DOHH2 (cell line): ENCODE results near the gene CDC25B.

ENCODE experiments used
- EZH2phosphoT487 ChIP-seq: fragments of 200-600 bp; sonication (generic); IDR thresholded peaks from 2 replicates; pipeline ENCODE4 v1.6.1; 2017; ENCODE audit warnings: borderline replicate concordance, mild to moderate bottlenecking, antibody characterized with exemption, low read length, moderate library complexity, mixed read lengths
- TF ChIP-seq, protein P1 (sequence below): fragments of 200-600 bp; sonication (generic); IDR thresholded peaks from one replicate; pipeline ENCODE4 v1.5.1; 2014; ENCODE audit warnings: antibody characterized with exemption, mild to moderate bottlenecking, low read depth, low read length; ENCODE audit not compliant: poor library complexity, severe bottlenecking

DNA sequence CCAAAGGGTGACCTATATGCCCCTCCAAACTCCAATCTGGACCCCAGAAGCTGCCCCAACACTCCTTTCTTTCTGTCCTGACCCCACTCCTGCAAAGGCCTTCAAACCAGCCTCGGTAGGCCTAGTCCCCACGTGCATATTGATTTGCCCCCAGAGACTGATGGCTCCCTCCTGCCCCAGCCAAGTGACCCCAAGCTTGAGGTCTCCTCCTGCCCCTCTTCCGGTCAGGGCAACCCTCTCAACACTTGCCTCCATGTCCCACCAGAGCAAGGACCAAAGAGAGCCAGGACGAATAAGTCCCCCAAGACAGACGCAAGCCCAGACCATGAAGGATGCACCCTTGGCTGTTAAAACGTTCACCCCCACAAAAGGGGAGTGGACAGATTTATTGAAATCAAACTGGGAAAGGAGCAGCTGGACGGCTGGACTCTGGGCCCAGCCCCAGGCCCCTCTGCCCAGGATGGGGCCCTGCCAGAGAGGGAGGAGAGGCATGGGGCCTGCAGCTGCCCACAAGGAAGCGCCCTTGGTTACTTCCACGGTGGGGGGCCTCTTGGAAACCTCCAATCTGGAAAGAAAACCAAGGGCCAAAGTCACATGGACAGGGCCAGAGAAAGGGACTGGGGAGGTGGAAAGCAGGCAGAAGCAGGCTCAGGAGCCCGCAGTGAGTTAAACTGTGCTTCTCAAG, 12.5 kb upstream of the CDC25B start:
- TF ChIP-seq, protein P1, sequence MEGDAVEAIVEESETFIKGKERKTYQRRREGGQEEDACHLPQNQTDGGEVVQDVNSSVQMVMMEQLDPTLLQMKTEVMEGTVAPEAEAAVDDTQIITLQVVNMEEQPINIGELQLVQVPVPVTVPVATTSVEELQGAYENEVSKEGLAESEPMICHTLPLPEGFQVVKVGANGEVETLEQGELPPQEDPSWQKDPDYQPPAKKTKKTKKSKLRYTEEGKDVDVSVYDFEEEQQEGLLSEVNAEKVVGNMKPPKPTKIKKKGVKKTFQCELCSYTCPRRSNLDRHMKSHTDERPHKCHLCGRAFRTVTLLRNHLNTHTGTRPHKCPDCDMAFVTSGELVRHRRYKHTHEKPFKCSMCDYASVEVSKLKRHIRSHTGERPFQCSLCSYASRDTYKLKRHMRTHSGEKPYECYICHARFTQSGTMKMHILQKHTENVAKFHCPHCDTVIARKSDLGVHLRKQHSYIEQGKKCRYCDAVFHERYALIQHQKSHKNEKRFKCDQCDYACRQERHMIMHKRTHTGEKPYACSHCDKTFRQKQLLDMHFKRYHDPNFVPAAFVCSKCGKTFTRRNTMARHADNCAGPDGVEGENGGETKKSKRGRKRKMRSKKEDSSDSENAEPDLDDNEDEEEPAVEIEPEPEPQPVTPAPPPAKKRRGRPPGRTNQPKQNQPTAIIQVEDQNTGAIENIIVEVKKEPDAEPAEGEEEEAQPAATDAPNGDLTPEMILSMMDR, result no peak
- no peak for TF ChIP-seq EZH2phosphoT487
